Activated gamma-delta T cell treated with Interleukin-2 at 50 U/mL for 16 hours (primary cell): ENCODE data around the gene PRM2.

Experiments used
- DNase-seq: peaks from one replicate; pipeline ENCODE4 v3.0.0-alpha.2; 2020

Gene PRM2

DNA sequence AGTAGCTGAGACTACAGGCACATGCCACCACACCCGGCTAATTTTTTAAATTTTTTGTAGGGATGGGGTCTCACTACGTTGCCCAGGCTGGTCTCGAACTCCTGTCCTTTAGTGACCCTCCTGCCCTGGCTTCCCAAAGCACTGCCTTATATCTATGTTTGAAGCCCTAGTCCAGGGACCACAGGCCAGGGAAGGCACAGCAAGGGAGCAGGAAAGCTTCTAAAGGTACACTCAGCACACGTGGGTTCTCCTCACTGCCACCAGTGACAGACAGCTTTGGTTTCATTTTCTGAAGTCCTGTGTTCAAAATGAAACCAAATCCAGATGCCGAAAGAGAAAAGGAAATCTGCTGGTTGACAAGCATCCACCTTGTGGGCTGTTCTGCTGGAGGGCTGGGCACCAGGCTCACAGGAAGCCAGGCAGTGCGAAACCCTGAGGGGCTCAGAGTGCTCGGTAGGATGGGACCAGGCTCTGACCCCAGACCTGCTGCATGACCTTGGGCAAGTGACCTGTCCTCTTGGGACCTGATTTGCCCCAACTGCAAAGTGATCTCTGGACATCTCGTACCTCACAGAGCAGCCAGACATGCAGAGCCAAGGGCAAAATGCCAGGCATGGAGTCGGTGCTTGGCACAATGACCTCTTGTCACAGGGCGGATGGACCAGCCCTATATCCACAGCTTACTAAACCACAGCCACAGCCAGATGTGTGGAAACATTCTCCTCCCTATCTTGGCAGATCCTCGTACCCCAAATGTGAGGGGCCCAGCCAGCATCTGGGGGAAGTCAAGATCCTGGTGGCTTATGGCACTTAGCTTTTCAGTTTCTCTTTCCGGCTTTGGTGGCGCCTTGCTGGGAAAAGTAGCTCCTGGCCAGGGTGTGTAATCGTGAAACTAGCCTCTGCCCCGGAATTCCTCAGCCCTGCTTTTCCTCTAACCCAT is 17.5 kb downstream of the PRM2 start:
- DNase-seq: no peak

DNA sequence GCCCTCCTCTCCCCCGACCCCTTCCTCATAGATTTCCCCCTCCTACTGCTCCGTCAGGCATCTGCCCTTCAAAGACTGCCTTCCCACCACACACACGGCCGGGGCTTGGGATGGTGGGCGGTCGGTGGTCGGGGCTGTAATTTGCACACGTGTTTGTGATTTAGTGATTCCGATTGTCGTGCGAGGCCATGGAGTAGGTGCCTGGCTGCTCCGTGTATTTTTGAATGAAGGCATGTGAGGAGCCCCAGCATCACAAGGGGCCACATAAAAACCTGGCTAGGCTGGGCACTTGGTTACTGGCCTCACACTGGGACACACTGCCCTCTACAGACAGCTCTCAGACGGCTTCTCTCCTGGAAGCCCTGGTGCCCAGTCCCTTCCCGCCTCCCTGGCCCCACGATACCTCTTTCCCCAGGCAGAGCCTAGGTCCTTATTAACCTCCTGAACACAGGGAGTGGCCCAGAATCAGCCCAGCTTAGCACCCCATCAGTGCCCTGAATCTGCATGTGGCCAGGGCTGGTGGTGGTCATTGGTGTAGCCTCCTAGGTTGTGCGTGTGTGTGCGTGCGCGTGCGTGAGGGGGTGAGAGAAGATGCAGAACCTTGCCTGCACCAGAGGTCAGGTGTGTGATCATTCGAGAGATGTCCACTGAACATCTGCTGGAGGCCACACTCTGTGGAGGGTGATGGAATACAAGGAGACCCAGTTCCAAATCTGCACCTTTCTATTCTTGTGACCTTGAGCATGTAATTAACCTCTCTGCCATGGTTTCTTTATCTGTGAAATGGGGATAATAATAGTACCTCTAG is 18.9 kb downstream of the PRM2 start:
- DNase-seq: peak; percentile 63

GRCh38 chr16:11256661-11257130 is 19.6 kb downstream of the PRM2 start:
- DNase-seq: no peak

DNA sequence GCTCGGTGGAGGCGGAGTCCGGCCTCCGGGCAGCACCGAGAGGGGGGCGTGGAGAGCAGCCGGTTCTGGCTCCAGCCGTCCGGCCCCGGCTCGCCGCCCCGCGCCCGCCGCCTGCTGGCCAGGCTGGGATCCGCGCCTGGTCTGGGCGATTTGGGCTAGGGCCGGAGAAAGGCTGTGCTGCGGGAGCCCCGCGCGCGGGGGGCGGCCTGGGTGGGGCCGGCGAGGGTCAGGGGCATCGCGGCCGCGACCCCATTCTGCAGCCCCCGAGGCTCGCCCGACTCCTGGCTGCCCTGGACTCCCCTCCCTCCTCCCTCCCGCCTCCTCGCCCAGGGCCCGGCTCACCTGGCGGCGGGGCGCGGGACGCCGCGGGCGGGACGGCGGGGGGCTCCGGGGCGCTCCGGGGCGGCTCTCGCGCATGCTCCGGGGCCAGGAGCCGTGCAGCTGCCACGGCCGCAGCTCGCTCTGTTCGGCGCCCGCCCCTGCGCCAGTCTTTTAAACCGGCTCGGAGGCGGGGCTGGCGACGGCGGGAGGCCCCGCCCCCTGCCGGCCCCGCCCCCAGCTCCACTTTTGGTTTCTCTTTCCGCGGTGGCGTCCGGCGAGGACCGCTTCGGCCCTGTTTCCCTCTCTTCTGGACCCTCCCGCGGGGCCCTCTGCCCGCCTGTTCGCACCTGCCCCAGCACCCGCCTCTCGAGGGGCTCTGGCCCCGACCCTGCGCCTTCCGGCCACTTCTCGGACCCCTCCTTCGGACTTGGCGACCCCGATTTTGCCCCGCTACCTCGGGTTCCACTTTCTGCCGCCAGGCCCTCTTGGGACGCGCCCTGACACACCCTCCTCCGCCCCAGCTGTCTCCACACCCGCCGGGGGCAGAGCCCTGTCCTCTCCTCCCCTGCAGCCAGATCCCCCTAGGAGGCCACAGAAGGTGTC is 20.3 kb downstream of the PRM2 start, which contains the start of gene SOCS1:
SOCS1 (minus strand) TSS at position 468 of the 924 bp plus-strand sequence. CDS start 726 bp downstream, outside the sequence.
- DNase-seq: peak; percentile 85

DNA sequence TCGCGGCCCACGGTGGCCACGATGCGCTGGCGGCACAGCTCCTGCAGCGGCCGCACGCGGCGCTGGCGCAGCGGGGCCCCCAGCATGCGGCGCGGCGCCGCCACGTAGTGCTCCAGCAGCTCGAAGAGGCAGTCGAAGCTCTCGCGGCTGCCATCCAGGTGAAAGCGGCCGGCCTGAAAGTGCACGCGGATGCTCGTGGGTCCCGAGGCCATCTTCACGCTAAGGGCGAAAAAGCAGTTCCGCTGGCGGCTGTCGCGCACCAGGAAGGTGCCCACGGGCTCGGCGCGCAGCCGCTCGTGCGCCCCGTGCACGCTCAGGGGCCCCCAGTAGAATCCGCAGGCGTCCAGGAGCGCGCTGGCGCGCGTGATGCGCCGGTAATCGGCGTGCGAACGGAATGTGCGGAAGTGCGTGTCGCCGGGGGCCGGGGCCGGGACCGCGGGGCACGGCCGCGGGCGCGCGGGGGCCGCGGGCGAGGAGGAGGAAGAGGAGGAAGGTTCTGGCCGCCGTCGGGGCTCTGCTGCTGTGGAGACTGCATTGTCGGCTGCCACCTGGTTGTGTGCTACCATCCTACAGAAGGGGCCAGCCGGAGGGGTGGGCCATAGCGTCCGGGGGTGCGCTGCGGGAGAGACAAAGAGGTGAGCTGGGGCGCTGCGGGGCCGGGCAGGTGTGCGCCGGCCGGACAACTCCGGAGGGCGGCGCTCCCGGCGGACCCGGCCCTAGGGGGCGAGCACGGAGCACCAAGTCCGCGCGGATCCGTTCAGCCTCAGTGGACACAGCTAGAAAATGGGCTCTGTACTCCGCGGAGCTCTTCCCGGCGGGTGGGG is 21.2 kb downstream of the PRM2 start:
- peak; percentile 62 for DNase-seq

DNA sequence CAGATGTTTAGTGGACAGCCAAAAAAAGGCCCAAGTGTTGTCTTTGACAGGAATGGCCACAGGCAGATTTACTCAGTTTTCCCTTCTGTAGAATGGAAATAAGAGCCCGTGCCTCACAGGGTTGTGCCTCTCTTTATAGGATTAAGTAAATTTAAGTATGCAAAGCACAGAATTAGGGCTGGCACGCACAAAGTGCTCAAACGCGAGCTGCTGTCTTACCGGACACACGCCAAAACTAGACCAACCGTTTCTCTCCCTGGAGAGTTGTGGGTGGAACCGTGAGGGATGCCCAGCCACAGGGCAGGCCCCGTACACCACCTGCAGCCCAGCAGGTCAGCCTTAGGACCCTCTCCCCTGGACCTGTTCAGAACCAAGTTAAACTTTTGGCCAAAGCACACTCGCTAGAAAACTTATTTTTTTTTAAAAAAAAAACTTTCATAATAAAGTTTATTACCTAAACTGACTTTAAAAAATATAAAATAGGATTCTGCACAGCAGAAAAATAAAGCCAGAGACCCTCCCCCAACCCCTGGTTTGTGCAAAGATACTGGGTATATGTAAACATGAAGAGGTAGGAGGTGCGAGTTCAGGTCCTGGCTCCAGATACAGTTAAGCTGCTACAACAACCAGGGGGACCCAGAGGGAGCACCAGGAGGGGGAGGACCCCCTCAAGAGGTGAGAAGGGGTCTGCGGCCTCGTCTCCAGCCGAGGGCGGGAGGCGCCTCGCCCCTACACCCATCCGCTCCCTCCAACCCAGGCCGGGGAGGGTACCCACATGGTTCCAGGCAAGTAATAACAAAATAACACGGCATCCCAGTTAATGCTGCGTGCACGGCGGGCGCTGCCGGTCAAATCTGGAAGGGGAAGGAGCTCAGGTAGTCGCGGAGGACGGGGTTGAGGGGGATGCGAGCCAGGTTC is 22.0 kb downstream of the PRM2 start:
- DNase-seq: no peak

- DNase-seq: peak; percentile 38
Measured at GRCh38 chr16:11253009-11253994, 23.0 kb downstream of the PRM2 start.

DNA sequence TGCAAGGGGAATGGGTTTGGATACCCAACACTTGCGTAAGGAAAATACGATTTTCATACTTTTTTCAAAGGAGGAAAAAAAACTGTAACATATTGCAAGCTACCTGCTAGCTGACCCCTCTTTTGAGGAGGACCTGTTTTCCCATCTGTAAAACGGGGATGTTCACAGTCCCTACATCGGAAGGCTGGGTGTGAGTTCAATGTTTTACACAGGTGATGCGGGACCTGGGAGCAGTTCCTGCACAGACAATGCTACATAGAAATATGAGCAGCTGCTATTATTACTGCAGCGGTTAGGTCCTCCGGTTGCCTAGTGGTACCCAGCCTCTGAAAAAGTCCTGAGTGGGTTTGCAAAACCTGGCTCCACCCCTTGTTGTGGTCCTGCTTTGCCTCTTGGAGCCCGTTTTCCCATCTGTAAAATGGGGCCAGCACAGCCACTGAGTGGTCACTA is 23.8 kb downstream of the PRM2 start:
- DNase-seq: no peak

- peak; percentile 74 for DNase-seq
Measured at GRCh38 chr16:11251525-11252481, 24.5 kb downstream of the PRM2 start.

- no peak for DNase-seq
Measured at GRCh38 chr16:11250786-11251524, 25.3 kb downstream of the PRM2 start.

DNA sequence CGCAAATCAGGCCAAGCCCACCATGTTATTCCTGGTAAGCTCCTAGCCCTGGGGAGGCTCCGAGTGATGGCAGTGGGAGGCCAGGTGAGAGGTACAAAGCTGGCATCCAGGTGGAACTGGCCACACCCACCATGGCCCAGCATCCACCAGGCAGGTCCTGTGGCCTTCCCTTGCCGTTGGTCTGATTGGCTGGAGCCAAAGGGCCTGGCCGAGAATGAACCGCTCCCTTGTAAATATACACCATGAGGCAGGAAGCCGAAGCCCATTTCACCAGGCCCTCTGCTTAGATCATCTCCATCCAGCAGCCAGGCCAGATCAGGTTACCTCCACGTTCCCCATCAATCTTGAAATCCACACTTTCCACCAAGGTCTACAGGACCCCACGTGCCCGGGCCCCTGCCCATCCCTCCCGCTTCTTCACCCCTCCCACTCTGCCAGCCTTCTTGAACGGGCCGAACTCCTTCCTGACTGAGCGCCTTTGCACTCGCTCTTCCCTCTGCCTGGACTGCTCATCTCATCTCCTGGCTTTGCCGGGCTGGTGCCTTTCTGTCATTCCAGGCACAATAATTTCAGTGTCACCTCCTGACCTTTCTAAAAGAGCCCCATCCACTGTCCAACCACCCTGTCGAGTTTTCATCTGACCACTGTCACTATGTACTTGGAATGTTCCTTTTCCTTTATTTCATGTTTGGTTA is 26.0 kb downstream of the PRM2 start:
- no peak for DNase-seq

DNA sequence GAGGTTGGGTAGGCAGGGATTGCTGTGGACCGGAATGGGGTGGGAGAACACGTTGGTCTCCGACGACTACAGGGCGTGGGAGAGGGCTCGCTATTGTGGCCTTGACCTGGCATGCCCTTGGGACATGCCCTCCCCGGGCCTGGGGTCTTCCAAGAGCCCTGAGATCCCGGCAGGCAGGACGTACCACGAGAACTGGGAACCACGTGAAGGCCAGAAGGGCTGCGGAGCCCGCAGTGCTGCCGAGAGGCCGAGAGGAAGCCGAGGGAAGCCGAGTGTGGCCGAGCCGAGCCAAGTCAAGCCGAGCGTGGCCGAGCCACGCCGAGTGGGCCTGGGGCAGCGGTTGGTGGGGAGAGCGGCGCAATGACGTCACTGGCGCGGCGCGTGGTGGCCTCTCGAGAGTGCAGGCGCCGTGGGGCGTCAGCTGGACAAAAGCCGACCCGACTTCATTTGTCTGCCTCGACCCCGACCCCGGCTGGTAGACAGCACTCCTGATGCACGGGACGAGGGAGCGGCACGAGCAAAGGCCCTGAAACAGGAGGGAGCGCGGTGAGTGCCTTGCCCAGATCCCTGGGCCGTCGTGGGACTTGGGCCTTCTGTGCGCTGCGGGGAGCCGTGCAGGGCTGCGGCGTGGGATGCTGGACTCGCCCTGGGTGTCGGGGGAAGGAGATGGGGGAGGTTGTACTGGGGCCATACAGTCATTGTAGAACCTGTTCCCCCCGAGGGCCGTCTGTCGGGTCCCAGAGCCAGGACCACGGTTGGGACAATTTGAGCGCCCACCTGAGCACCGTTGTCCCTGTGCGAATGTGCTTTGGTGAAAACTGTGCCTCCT is 26.8 kb downstream of the PRM2 start:
- DNase-seq: no peak

GRCh38 chr16:11248133-11248532 is 28.1 kb downstream of the PRM2 start:
- no peak for DNase-seq

DNA sequence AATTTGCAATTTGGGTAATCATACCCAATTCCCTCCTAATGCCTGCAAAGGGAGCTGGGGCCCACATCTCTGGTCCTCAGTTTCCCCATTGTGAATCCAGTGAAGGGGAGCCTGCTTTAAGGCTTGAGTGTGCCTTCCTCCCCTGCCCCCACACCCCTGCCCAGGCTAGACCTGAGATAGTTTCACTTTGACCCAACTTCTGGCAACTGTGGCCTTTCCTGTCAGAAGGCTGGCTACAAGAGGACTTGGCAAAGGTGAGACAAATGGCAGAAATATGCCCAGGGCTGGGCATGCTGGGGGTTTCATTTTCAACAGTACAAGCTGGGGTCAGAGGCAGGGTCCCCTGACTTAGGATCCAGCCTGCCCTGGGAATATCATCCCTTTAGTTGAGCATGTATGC is 30.3 kb downstream of the PRM2 start:
- no peak for DNase-seq

GRCh38 chr16:11245222-11245737 is 31.0 kb downstream of the PRM2 start:
- no peak for DNase-seq
